GM12892 (cell line): Measurements from ENCODE around the gene U2SURP.

Source experiments
- DNase-seq: peaks from one replicate; pipeline ENCODE4 v3.0.0; 2011; ENCODE audit not compliant: insufficient read length
- FAIRE-seq: peaks from 2 replicates; lab custom pipeline; 2011; peaks lifted over from hg19 to GRCh38; lab: Jason Lieb, UNC
- POLR2A ChIP-seq: IDR thresholded peaks from 2 replicates; pipeline ENCODE4 v1.6.1; 2011; ENCODE audit warnings: low read depth, low read length, control low read depth
- POLR2AphosphoS5 ChIP-seq: IDR thresholded peaks from 2 replicates; pipeline ENCODE4 v1.6.1; 2011; ENCODE audit warnings: low read depth, low read length, control low read depth
- TAF1 ChIP-seq: IDR thresholded peaks from 2 replicates; pipeline ENCODE4 v1.6.1; 2011; ENCODE audit warnings: low read depth, mild to moderate bottlenecking, control low read depth, low read length, borderline replicate concordance

Gene U2SURP

GRCh38 chr3:143101792-143102381 is 100.5 kb downstream of the U2SURP start:
- DNase-seq (no peak), FAIRE-seq (no peak)
- TF ChIP-seq POLR2AphosphoS5 (no peak), TAF1 (no peak), POLR2A (no peak)

GRCh38 chr3:143103652-143104051 is 102.3 kb downstream of the U2SURP start:
- no peak for DNase-seq
- peak; percentile 76 for FAIRE-seq
- TF ChIP-seq TAF1 (no peak), POLR2AphosphoS5 (no peak), POLR2A (no peak)

DNA sequence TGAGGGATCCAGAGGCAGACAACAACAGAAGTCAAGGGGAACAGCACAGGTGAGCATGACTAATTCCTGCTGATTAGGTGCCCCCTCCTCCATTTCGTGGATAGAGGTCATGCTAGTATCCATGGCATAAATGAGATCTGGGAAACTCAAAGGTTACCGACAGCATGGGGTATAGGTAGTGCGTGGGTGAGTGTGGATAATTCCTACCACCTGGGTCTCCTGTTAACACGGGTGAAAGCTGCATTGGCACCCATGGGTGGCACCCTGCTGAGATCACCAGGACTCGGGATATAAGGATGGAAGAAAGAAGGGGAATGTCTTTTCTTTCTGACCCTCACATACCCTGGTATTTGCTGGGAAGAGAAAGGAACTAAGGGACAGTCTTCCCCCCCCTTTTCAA is 103.8 kb downstream of the U2SURP start:
- no peak for FAIRE-seq
- TF ChIP-seq POLR2AphosphoS5 (no peak), TAF1 (no peak), POLR2A (no peak)
- no peak for DNase-seq

GRCh38 chr3:143109861-143110260 is 108.5 kb downstream of the U2SURP start:
- FAIRE-seq: no peak
- DNase-seq: no peak
- TF ChIP-seq POLR2A (no peak), POLR2AphosphoS5 (no peak), TAF1 (no peak)
